ENCODE results near the gene SOX15. TPM values are rescaled to one million over a fixed set of nuclear protein-coding genes. Genes with fewer than 3 reads are reported as not detected.

The SOX15 gene
- total and polyA plus RNA-seq, 4 donors, result 1.2 to 17.2 (median 11.0) TPM

DNA sequence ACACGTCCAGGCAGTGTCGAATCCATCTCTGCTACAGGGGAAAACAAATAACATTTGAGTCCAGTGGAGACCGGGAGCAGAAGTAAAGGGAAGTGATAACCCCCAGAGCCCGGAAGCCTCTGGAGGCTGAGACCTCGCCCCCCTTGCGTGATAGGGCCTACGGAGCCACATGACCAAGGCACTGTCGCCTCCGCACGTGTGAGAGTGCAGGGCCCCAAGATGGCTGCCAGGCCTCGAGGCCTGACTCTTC lies 17.6 kb downstream of the SOX15 start:
- Histone ChIP-seq H3K9me3 (ENCODE audit: control insufficient read depth, insufficient read depth, low read length) (no peaks in the 10 kb centered on the region), H3K4me3 (ENCODE audit: low read depth, low read length) (peak overlapping the region; percentile 57), H3K4me1 (ENCODE audit: control insufficient read depth, insufficient read depth, low read length) (peaks cover 24% of the 10 kb centered on the region), H3K36me3 (ENCODE audit: control insufficient read depth, insufficient read depth, low read length) (peaks cover 58% of the 10 kb centered on the region), H3K27ac (ENCODE audit: low read depth, low read length) (peak overlapping the region; percentile 92), H3K27me3 (ENCODE audit: control insufficient read depth, insufficient read depth, low read length) (no peaks in the 10 kb centered on the region)
- DNase-seq (ENCODE audit: low read depth in 4 of 6, low spot score in 6 of 6), result no peak
- 0% methylated on average over 11 of the region's 11 CpGs for WGBS (ENCODE audit: insufficient coverage)

DNA sequence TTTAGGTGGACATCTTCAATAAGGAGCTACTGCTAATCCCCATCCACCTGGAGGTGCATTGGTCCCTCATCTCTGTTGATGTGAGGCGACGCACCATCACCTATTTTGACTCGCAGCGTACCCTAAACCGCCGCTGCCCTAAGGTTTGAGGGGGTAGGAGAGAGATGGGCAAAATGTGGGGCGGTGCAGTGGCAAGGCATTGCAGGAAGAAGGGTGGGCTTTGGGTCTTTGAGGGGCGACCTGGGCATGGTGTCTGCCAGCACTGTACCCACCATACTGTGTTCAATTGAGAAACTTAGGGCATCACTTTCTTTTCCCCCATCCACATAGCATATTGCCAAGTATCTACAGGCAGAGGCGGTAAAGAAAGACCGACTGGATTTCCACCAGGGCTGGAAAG lies 19.5 kb downstream of the SOX15 start:
- no peaks in the 10 kb centered on the region for H3K27me3 ChIP-seq (ENCODE audit: control insufficient read depth, insufficient read depth, low read length)
- H3K36me3 ChIP-seq (ENCODE audit: control insufficient read depth, insufficient read depth, low read length), result peaks cover 58% of the 10 kb centered on the region
- no peak overlapping the region for H3K27ac ChIP-seq (ENCODE audit: low read depth, low read length)
- WGBS (ENCODE audit: insufficient coverage), result 96% methylated on average over 5 of the region's 10 CpGs
- DNase-seq (ENCODE audit: low read depth in 4 of 6, low spot score in 6 of 6), result no peak
- H3K4me3 ChIP-seq (ENCODE audit: low read depth, low read length), result no peak overlapping the region
- no peaks in the 10 kb centered on the region for H3K9me3 ChIP-seq (ENCODE audit: control insufficient read depth, insufficient read depth, low read length)
- H3K4me1 ChIP-seq (ENCODE audit: control insufficient read depth, insufficient read depth, low read length), result peaks cover 20% of the 10 kb centered on the region

DNA sequence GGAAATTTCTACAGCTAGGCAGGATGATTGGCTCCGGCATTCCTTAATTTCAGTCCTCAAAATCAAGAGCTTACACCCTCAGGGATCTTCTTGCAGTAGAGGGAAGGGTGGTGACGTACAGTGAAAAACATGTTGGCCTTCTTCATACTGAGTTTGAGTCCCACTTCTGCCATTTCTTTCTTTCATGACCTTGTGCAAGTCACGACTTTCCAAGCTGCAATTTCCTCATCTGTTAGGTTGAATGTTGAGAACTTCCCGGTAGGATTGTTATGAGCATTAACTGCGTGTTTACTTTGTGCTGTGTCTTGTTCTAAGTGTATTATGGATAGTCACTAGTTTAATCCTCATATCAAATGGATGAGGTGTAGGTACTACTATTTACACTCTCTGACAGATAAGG lies 20.3 kb downstream of the SOX15 start:
- Histone ChIP-seq H3K9me3 (ENCODE audit: control insufficient read depth, insufficient read depth, low read length) (no peaks in the 10 kb centered on the region), H3K27me3 (ENCODE audit: control insufficient read depth, insufficient read depth, low read length) (no peaks in the 10 kb centered on the region), H3K4me3 (ENCODE audit: low read depth, low read length) (no peak overlapping the region), H3K36me3 (ENCODE audit: control insufficient read depth, insufficient read depth, low read length) (peaks cover 59% of the 10 kb centered on the region), H3K4me1 (ENCODE audit: control insufficient read depth, insufficient read depth, low read length) (peaks cover 18% of the 10 kb centered on the region), H3K27ac (ENCODE audit: low read depth, low read length) (no peak overlapping the region)
- no CpG with 5 or more reads among the region's 5 CpGs for WGBS (ENCODE audit: insufficient coverage)
- DNase-seq (ENCODE audit: low read depth in 4 of 6, low spot score in 6 of 6), result no peak

DNA sequence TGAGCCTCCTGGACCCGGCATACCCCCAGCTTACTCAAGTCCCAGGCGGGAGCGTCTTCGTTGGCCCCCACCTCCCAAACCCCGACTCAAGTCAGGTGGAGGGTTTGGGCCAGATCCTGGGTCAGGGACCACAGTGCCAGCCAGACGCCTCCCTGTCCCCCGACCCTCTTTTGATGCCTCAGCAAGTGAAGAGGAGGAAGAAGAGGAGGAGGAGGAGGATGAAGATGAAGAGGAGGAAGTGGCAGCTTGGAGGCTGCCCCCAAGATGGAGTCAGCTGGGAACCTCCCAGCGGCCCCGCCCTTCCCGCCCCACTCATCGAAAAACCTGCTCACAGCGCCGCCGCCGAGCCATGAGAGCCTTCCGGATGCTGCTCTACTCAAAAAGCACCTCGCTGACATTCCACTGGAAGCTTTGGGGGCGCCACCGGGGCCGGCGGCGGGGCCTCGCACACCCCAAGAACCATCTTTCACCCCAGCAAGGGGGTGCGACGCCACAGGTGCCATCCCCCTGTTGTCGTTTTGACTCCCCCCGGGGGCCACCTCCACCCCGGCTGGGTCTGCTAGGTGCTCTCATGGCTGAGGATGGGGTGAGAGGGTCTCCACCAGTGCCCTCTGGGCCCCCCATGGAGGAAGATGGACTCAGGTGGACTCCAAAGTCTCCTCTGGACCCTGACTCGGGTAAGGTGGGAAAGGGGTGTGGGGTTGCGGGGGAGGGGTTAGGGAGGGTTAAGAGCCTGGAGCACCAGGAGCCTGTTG lies 26.6 kb downstream of the SOX15 start:
- Histone ChIP-seq H3K27me3 (ENCODE audit: control insufficient read depth, insufficient read depth, low read length) (no peaks in the 10 kb centered on the region), H3K36me3 (ENCODE audit: control insufficient read depth, insufficient read depth, low read length) (peaks cover 50% of the 10 kb centered on the region), H3K4me1 (ENCODE audit: control insufficient read depth, insufficient read depth, low read length) (peaks cover 50% of the 10 kb centered on the region), H3K4me3 (ENCODE audit: low read depth, low read length) (no peak overlapping the region), H3K27ac (ENCODE audit: low read depth, low read length) (no peak overlapping the region), H3K9me3 (ENCODE audit: control insufficient read depth, insufficient read depth, low read length) (no peaks in the 10 kb centered on the region)
- WGBS (ENCODE audit: insufficient coverage), result 89% methylated on average over 22 of the region's 30 CpGs
- no peak for DNase-seq (ENCODE audit: low read depth in 4 of 6, low spot score in 6 of 6)

DNA sequence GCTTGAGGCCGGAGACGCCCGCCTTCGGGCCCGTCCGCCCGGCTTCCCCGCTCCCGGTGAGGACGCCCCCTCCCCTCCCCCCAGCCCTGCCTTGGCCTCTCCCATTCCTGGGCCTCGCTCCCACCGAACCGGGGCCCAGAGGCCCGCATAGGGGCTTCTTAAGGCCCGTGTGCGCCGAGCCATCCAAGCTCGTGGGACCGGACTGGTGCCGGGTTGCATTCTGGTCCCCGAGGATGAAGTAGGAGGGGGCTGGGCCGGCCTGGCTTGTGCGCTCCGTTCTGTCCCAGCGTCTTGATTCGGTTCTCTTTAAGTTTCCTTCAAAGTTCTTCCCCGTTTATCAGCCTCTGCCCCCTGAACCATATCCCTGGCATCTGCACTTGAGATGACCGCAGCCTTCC lies 27.7 kb downstream of the SOX15 start:
- Histone ChIP-seq H3K27ac (ENCODE audit: low read depth, low read length) (peak overlapping the region; percentile 69), H3K4me3 (ENCODE audit: low read depth, low read length) (peak overlapping the region; percentile 85), H3K9me3 (ENCODE audit: control insufficient read depth, insufficient read depth, low read length) (no peaks in the 10 kb centered on the region), H3K27me3 (ENCODE audit: control insufficient read depth, insufficient read depth, low read length) (no peaks in the 10 kb centered on the region), H3K36me3 (ENCODE audit: control insufficient read depth, insufficient read depth, low read length) (peaks cover 48% of the 10 kb centered on the region), H3K4me1 (ENCODE audit: control insufficient read depth, insufficient read depth, low read length) (peaks cover 61% of the 10 kb centered on the region)
- WGBS (ENCODE audit: insufficient coverage), result under 1% methylated on average over 27 of the region's 28 CpGs
- DNase-seq (ENCODE audit: low read depth in 4 of 6, low spot score in 6 of 6), result no peak

DNA sequence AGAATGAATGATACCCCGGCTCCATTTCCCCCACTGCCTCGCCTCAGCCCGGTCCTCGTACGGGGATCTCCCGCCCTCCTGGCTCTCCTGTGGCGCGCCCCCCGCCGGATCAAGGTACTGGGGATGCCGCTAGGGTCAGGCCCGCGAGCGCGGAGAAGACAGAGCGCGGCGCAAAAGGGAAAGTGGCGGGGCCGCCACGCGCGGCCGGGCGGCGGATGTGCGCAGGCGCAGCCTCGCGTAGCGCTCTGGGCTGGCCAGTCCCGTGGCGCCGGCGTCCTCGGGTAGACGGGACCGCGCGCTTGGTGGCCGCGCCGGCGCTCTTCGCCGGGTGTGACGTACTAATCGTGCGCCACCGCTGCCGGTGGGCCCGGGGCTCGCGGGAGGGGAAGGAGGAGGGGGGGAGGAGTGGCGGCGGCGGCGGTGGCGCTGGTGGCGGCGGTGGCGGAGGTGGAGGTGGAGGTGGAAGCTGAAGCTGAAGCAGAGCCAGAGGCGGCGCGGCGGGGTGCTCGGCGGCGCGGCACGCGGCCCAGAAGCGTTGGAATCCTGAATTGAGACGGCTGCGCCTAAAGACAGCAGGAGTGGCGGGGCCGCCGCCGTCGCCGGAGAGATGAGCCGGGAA lies 28.2 kb downstream of the SOX15 start, which contains the start of gene SENP3:
Gene SENP3 (plus strand): TSS at position 331 of the 619 bp plus-strand sequence. CDS start 1,158 bp downstream, outside the sequence.
- no peaks in the 10 kb centered on the region for H3K9me3 ChIP-seq (ENCODE audit: control insufficient read depth, insufficient read depth, low read length)
- H3K4me3 ChIP-seq (ENCODE audit: low read depth, low read length), result peak within 1 kb of the TSS; percentile 85
- no peaks in the 10 kb centered on the region for H3K27me3 ChIP-seq (ENCODE audit: control insufficient read depth, insufficient read depth, low read length)
- H3K36me3 ChIP-seq (ENCODE audit: control insufficient read depth, insufficient read depth, low read length), result peaks cover 48% of the 10 kb centered on the region
- WGBS (ENCODE audit: insufficient coverage), result under 1% methylated on average over 69 of the region's 82 CpGs
- peak; percentile 82 to 98 (median 88) for DNase-seq (ENCODE audit: low read depth in 4 of 6, low spot score in 6 of 6)
- H3K27ac ChIP-seq (ENCODE audit: low read depth, low read length), result peak within 1 kb of the TSS; percentile 96
- H3K4me1 ChIP-seq (ENCODE audit: control insufficient read depth, insufficient read depth, low read length), result peaks cover 65% of the 10 kb centered on the region

DNA sequence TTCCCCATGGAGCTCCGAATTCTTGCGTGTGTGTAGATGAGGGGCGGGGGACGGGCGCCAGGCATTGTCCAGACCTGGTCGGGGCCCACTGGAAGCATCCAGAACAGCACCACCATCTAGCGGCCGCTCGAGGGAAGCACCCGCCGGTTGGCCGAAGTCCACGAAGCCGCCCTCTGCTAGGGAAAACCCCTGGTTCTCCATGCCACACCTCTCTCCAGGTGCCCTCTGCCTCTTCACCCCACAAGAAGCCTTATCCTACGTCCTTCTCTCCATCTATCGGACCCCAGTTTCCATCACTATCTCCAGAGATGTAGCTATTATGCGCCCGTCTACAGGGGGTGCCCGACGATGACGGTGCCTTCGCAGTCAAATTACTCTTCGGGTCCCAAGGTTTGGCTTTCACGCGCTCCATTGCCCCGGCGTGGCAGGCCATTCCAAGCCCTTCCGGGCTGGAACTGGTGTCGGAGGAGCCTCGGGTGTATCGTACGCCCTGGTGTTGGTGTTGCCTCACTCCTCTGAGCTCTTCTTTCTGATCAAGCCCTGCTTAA lies 28.8 kb downstream of the SOX15 start:
- H3K27me3 ChIP-seq (ENCODE audit: control insufficient read depth, insufficient read depth, low read length), result no peaks in the 10 kb centered on the region
- peaks cover 44% of the 10 kb centered on the region for H3K36me3 ChIP-seq (ENCODE audit: control insufficient read depth, insufficient read depth, low read length)
- DNase-seq (ENCODE audit: low read depth in 4 of 6, low spot score in 6 of 6), result peak in 5 of 6 donors; percentile 69 to 96 (median 76)
- H3K4me1 ChIP-seq (ENCODE audit: control insufficient read depth, insufficient read depth, low read length), result peaks cover 65% of the 10 kb centered on the region
- no peaks in the 10 kb centered on the region for H3K9me3 ChIP-seq (ENCODE audit: control insufficient read depth, insufficient read depth, low read length)
- H3K27ac ChIP-seq (ENCODE audit: low read depth, low read length), result peak overlapping the region; percentile 96
- peak overlapping the region; percentile 85 for H3K4me3 ChIP-seq (ENCODE audit: low read depth, low read length)
- WGBS (ENCODE audit: insufficient coverage), result under 1% methylated on average over 32 of the region's 32 CpGs

DNA sequence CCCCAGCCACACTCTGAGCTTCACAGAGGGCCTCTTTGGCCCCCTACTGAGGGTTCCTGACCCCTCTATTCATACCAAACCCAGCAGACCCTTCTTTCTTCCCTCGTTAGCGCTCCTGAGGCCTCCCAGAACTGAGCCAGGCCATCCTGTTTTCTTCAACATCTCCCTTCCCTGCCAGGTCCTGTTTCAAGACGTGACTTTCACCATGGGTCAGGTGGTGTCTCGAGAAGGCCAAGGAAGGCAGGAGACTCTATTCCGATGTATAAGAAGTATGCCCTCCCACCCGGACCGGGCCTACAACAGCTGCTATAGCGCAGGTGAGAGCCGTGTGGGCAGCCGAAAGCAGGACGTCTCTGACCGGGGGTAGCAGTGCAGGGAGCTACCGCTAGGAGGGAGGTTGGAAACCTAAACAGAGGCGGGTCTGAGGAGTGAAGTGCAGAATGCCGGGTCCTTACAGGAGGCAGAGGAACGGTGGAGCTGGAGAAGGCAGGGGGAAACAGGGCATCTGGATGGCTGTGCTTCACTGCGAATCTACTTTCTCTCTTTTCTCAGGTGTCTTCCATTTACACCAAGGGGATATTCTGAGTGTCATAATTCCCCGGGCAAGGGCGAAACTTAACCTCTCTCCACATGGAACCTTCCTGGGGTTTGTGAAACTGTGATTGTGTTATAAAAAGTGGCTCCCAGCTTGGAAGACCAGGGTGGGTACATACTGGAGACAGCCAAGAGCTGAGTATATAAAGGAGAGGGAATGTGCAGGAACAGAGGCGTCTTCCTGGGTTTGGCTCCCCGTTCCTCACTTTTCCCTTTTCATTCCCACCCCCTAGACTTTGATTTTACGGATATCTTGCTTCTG lies 29.5 kb downstream of the SOX15 start:
- peak overlapping the region; percentile 85 for H3K4me3 ChIP-seq (ENCODE audit: low read depth, low read length)
- peaks cover 37% of the 10 kb centered on the region for H3K36me3 ChIP-seq (ENCODE audit: control insufficient read depth, insufficient read depth, low read length)
- no peaks in the 10 kb centered on the region for H3K27me3 ChIP-seq (ENCODE audit: control insufficient read depth, insufficient read depth, low read length)
- H3K9me3 ChIP-seq (ENCODE audit: control insufficient read depth, insufficient read depth, low read length), result no peaks in the 10 kb centered on the region
- 17% methylated on average over 16 of the region's 22 CpGs for WGBS (ENCODE audit: insufficient coverage)
- peak overlapping the region; percentile 96 for H3K27ac ChIP-seq (ENCODE audit: low read depth, low read length)
- peaks cover 65% of the 10 kb centered on the region for H3K4me1 ChIP-seq (ENCODE audit: control insufficient read depth, insufficient read depth, low read length)
- DNase-seq (ENCODE audit: low read depth in 4 of 6, low spot score in 6 of 6), result peak in 2 of 6 donors; percentile 73 to 85

DNA sequence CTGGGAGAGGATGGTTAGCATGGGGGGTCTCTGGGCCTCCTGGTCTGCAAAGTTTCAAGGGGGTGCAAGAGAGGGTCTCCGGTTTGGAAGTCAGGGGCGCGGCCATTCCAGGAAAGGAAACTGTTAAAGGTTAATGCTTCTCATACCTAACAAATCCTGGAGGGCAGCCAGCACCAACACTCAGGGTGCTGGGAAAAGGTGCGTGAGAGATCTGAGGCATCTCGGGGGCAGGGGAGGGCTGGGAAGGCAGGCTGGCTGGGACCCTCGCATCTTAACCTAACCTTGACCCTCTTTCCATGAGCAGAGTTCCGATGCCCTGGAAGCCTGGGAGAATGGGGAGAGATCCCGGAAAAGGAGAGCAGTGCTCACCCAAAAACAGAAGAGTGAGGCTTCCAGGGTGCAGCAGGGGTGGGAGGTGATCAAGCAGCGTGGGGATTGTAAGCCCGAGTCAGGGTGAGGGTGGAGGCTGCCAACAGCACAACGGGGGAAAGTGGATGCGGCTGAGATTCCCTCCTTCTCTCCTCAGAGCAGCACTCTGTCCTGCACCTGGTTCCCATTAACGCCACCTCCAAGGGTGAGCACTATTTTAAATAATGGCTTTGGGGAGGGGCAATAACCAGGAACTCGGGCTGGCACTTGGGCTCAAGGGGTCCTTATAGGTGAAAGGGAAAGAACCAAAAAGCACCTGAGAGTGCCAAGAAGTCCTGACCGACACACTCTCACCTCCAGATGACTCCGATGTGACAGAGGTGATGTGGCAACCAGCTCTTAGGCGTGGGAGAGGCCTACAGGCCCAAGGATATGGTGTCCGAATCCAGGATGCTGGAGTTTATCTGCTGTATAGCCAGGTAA lies 30.3 kb downstream of the SOX15 start:
- Histone ChIP-seq H3K27ac (ENCODE audit: low read depth, low read length) (peak overlapping the region; percentile 96), H3K4me3 (ENCODE audit: low read depth, low read length) (no peak overlapping the region), H3K36me3 (ENCODE audit: control insufficient read depth, insufficient read depth, low read length) (peaks cover 29% of the 10 kb centered on the region), H3K9me3 (ENCODE audit: control insufficient read depth, insufficient read depth, low read length) (no peaks in the 10 kb centered on the region), H3K4me1 (ENCODE audit: control insufficient read depth, insufficient read depth, low read length) (peaks cover 65% of the 10 kb centered on the region), H3K27me3 (ENCODE audit: control insufficient read depth, insufficient read depth, low read length) (no peaks in the 10 kb centered on the region)
- 88% methylated on average over 9 of the region's 18 CpGs for WGBS (ENCODE audit: insufficient coverage)
- no peak for DNase-seq (ENCODE audit: low read depth in 4 of 6, low spot score in 6 of 6)
